GM23338 (cell line): ENCODE data around the gene SHB. TPM values are rescaled to one million over a fixed set of nuclear protein-coding genes. Genes with fewer than 3 reads are reported as not detected.

ENCODE experiments used
- ATAC-seq: fragments of 200-7000 bp; cut with Tn5 transposase; 3 replicates; pipeline ENCODE4 v1.9.1; 2020
- DNase-seq: peaks from one replicate; pipeline ENCODE4 v3.0.0-alpha.2; 2015; ENCODE audit warnings: low spot score
- H2AFZ ChIP-seq: fragments of 200-600 bp; sonication (generic); 2 replicates; pipeline ENCODE4 v1.8.0; 2016; ENCODE audit warnings: antibody characterized with exemption, mild to moderate bottlenecking, moderate library complexity
- H3F3A ChIP-seq: fragments of 200-600 bp; sonication (generic); replicated peaks from 2 replicates; pipeline ENCODE4 v1.8.0; 2017; ENCODE audit warnings: antibody characterized with exemption, mixed run types, low read depth
- H3K27ac ChIP-seq: fragments of 200-600 bp; sonication (generic); 2 replicates; pipeline ENCODE4 v1.6.1; 2016; ENCODE audit warnings: low read depth
- H3K27me3 ChIP-seq: fragments of 200-600 bp; sonication (generic); 2 replicates; pipeline ENCODE4 v1.8.0; 2016; ENCODE audit warnings: mild to moderate bottlenecking, mixed run types, moderate library complexity; ENCODE audit not compliant: insufficient read depth
- H3K36me3 ChIP-seq: fragments of 200-600 bp; sonication (generic); 2 replicates; pipeline ENCODE4 v1.8.0; 2016; ENCODE audit warnings: mild to moderate bottlenecking; ENCODE audit not compliant: insufficient read depth
- H3K4me1 ChIP-seq: fragments of 200-600 bp; sonication (generic); 2 replicates; pipeline ENCODE4 v1.8.0; 2016; ENCODE audit warnings: mild to moderate bottlenecking, moderate library complexity; ENCODE audit not compliant: insufficient read depth
- H3K4me2 ChIP-seq: fragments of 200-600 bp; sonication (generic); 2 replicates; pipeline ENCODE4 v1.7.1; 2017; ENCODE audit warnings: mixed run types
- H3K4me3 ChIP-seq: fragments of 200-600 bp; sonication (generic); 2 replicates; pipeline ENCODE4 v1.6.1; 2016; ENCODE audit warnings: mixed run types
- H3K79me2 ChIP-seq: fragments of 200-600 bp; sonication (generic); replicated peaks from 2 replicates; pipeline ENCODE4 v1.8.0; 2017; ENCODE audit warnings: mild to moderate bottlenecking; ENCODE audit not compliant: insufficient read depth
- H3K9me2 ChIP-seq: fragments of 200-600 bp; sonication (generic); 2 replicates; pipeline ENCODE4 v1.8.0; 2017; ENCODE audit not compliant: insufficient read depth
- H4K20me1 ChIP-seq: fragments of 200-600 bp; sonication (generic); replicated peaks from 2 replicates; pipeline ENCODE4 v1.8.0; 2017; ENCODE audit warnings: mild to moderate bottlenecking; ENCODE audit not compliant: insufficient read depth
- H3K27ac Mint-ChIP-seq: 2 replicates; pipeline ENCODE4 v1.8.0; 2020; ENCODE audit warnings: inconsistent platforms, mild to moderate bottlenecking, moderate library complexity, mixed read lengths
- H3K27me3 Mint-ChIP-seq: 3 replicates; pipeline ENCODE4 v1.8.0; 2022; ENCODE audit warnings: low read depth, mild to moderate bottlenecking, moderate library complexity, mixed read lengths, inconsistent platforms; ENCODE audit not compliant: insufficient read depth, poor library complexity
- H3K36me3 Mint-ChIP-seq: 3 replicates; pipeline ENCODE4 v1.8.0; 2021; ENCODE audit warnings: low read depth, mild to moderate bottlenecking, inconsistent platforms, moderate library complexity, mixed read lengths
- H3K4me1 Mint-ChIP-seq: 3 replicates; pipeline ENCODE4 v1.8.0; 2020; ENCODE audit warnings: mild to moderate bottlenecking, inconsistent platforms, mixed read lengths
- H3K4me3 Mint-ChIP-seq: 3 replicates; pipeline ENCODE4 v1.8.0; 2021; ENCODE audit warnings: moderate library complexity, mild to moderate bottlenecking, inconsistent platforms, mixed read lengths
- H3K9me3 Mint-ChIP-seq: 3 replicates; pipeline ENCODE4 v1.8.0; 2020; ENCODE audit warnings: moderate library complexity, mild to moderate bottlenecking, inconsistent platforms, mixed read lengths
- CREB1 ChIP-seq: fragments of 250-450 bp; sonication (Bioruptor Pico); IDR thresholded peaks from 2 replicates; pipeline ENCODE4 v1.5.0; 2020; ENCODE audit warnings: low read depth, mild to moderate bottlenecking, moderate library complexity
- CTCF ChIP-seq, 2 experiments: fragments of 200-600 bp in 1 of 2; sonication (generic) in 1 of 2; conservative IDR thresholded peaks; 2 replicates each; pipeline versions ENCODE4 v1.5.1 to v1.6.1; 2016 to 2017; ENCODE audit warnings: antibody characterized with exemption in 2 of 2, low read depth in 2 of 2, mild to moderate bottlenecking in 2 of 2, moderate library complexity in 1 of 2
- EZH2phosphoT487 ChIP-seq: fragments of 200-600 bp; sonication (generic); IDR thresholded peaks from one replicate; pipeline ENCODE4 v1.8.1; 2018; ENCODE audit warnings: antibody characterized with exemption; ENCODE audit not compliant: unreplicated experiment
- JUNB ChIP-seq: IDR thresholded peaks from one replicate; pipeline ENCODE4 v1.6.1; 2016; ENCODE audit warnings: antibody characterized with exemption; ENCODE audit not compliant: unreplicated experiment
- POLR2AphosphoS5 ChIP-seq: IDR thresholded peaks from 2 replicates; pipeline ENCODE4 v1.6.1; 2016; ENCODE audit warnings: antibody characterized with exemption, low read depth
- REST ChIP-seq: IDR thresholded peaks from one replicate; pipeline ENCODE4 v1.6.1; 2018; ENCODE audit warnings: antibody characterized with exemption; ENCODE audit not compliant: unreplicated experiment
- ZNF114 ChIP-seq: fragments of 250-450 bp; sonication (Bioruptor Pico); IDR thresholded peaks from 2 replicates; pipeline ENCODE4 v1.5.0; 2020; ENCODE audit warnings: mild to moderate bottlenecking, moderate library complexity
- ZNF331 ChIP-seq: fragments of 250-450 bp; sonication (Bioruptor Pico); IDR thresholded peaks from 2 replicates; pipeline ENCODE4 v1.5.0; 2020; ENCODE audit warnings: low read depth, mild to moderate bottlenecking, moderate library complexity
- ZNF462 ChIP-seq: fragments of 250-450 bp; sonication (Bioruptor Pico); IDR thresholded peaks from 2 replicates; pipeline ENCODE4 v1.5.0; 2020; ENCODE audit warnings: mild to moderate bottlenecking, moderate library complexity
- polyA plus RNA-seq: library from polyadenylated mRNA; unstranded; fragments of >200 nt; fragmentation: Nextera tagmentation; extraction: Ambion mirVana; gene quantifications from 2 replicates; pipeline ENCODE4 v1.2.1, GENCODE V29; 2016
- total RNA-seq: library from RNA; depleted of rRNA; stranded (reverse); fragments of >200 nt; shearing (Covaris generic); gene quantifications from 2 replicates; pipeline ENCODE4 v1.2.3, GENCODE V29; 2014

The SHB gene
- total and polyA plus RNA-seq, 2 experiments from 2014 or later: 1.5 to 14.0 TPM

GRCh38 chr9:37916471-37917312, 152.3 kb downstream of the SHB start (continued):
- TF ChIP-seq ZNF114 (CRISPR knock-in tag) (no peak), JUNB (no peak), CTCF (conservative IDR thresholded peaks at IDR 0.05; ENCODE audit: low read depth in 2 of 2) (no peak)

GRCh38 chr9:37915911-37916470, 153.0 kb downstream of the SHB start:
- no peak overlapping the region for H3K4me3 ChIP-seq
- Mint-ChIP-seq H3K9me3 (no peaks in the 10 kb centered on the region), H3K27me3 (peaks cover 12% of the 10 kb centered on the region), H3K4me1 (peaks cover 21% of the 10 kb centered on the region), H3K36me3 (no peaks in the 10 kb centered on the region; the same call in 2 of the 3 replicates), H3K4me3 (no peak overlapping the region), H3K27ac (no peak overlapping the region)
- no peaks in the 10 kb centered on the region for H3K9me2 ChIP-seq
- H4K20me1 ChIP-seq: no peaks in the 10 kb centered on the region
- no peaks in the 10 kb centered on the region for H3K36me3 ChIP-seq
- H3K4me1 ChIP-seq: peaks cover 3% of the 10 kb centered on the region
- H2AFZ ChIP-seq: no peak overlapping the region
- H3K4me2 ChIP-seq: no peak overlapping the region
- no peaks in the 10 kb centered on the region for H3K79me2 ChIP-seq
- H3F3A ChIP-seq: no peaks in the 10 kb centered on the region
- DNase-seq (no peak), ATAC-seq (no peak)
- H3K27me3 ChIP-seq: no peaks in the 10 kb centered on the region
- no peak overlapping the region for H3K27ac ChIP-seq
- TF ChIP-seq ZNF114 (CRISPR knock-in tag) (no peak), EZH2phosphoT487 (no peak), ZNF462 (CRISPR knock-in tag) (no peak), CTCF (conservative IDR thresholded peaks at IDR 0.05; ENCODE audit: low read depth in 2 of 2) (no peak), POLR2AphosphoS5 (no peak), CREB1 (CRISPR knock-in tag) (no peak), JUNB (no peak), REST (no peak), ZNF331 (CRISPR knock-in tag) (no peak)
